DOHH2 (cell line): Measurements from ENCODE around the gene CNTD1.

Source experiments
- H3F3A ChIP-seq: fragments of 200-600 bp; sonication (generic), shearing (Covaris generic); 2 replicates; pipeline ENCODE4 v1.6.0; 2016; ENCODE audit warnings: antibody characterized with exemption, mild to moderate bottlenecking; ENCODE audit not compliant: control insufficient read depth, insufficient read depth
- H3K27ac ChIP-seq: fragments of 200-600 bp; sonication (generic); 2 replicates; pipeline ENCODE4 v1.5.1; 2014; ENCODE audit warnings: low read depth, mild to moderate bottlenecking, low read length, moderate library complexity
- H3K27me3 ChIP-seq: fragments of 200-600 bp; sonication (generic); 2 replicates; pipeline ENCODE4 v1.6.1; 2014; ENCODE audit warnings: mild to moderate bottlenecking, low read length, mixed read lengths; ENCODE audit not compliant: control insufficient read depth
- H3K36me3 ChIP-seq: fragments of 200-600 bp; sonication (generic); 2 replicates; pipeline ENCODE4 v1.6.1; 2014; ENCODE audit warnings: mild to moderate bottlenecking, low read length, moderate library complexity, mixed read lengths; ENCODE audit not compliant: control insufficient read depth
- H3K4me1 ChIP-seq: fragments of 200-600 bp; sonication (generic); 2 replicates; pipeline ENCODE4 v1.6.1; 2014; ENCODE audit warnings: mild to moderate bottlenecking, low read length, mixed read lengths; ENCODE audit not compliant: control insufficient read depth
- H3K4me2 ChIP-seq: fragments of 200-600 bp; sonication (generic); 2 replicates; pipeline ENCODE4 v1.6.0; 2014; ENCODE audit warnings: mild to moderate bottlenecking, low read length, moderate library complexity
- H3K4me3 ChIP-seq: fragments of 200-600 bp; sonication (generic); 2 replicates; pipeline ENCODE4 v1.5.1; 2014; ENCODE audit warnings: mild to moderate bottlenecking, low read length, mixed read lengths
- H3K79me2 ChIP-seq: fragments of 200-600 bp; sonication (generic); 2 replicates; pipeline ENCODE4 v1.6.1; 2014; ENCODE audit warnings: mild to moderate bottlenecking, low read length, mixed read lengths; ENCODE audit not compliant: control insufficient read depth
- H3K9me2 ChIP-seq: fragments of 200-600 bp; sonication (generic); replicated peaks from 2 replicates; pipeline ENCODE4 v1.6.1; 2014; ENCODE audit warnings: mild to moderate bottlenecking, low read length, mixed read lengths; ENCODE audit not compliant: control insufficient read depth
- H3K9me3 ChIP-seq: fragments of 200-600 bp; sonication (generic); 2 replicates; pipeline ENCODE4 v1.6.1; 2014; ENCODE audit warnings: antibody characterized with exemption, low read length, mixed read lengths; ENCODE audit not compliant: control insufficient read depth, insufficient read depth
- H4K20me1 ChIP-seq: fragments of 200-600 bp; sonication (generic); 2 replicates; pipeline ENCODE4 v1.6.0; 2014; ENCODE audit warnings: low read depth, mild to moderate bottlenecking, antibody characterized with exemption, low read length, moderate library complexity; ENCODE audit not compliant: control insufficient read depth, insufficient read depth
- CTCF ChIP-seq: fragments of 200-600 bp; sonication (generic); IDR thresholded peaks from one replicate; pipeline ENCODE4 v1.5.1; 2014; ENCODE audit warnings: antibody characterized with exemption, mild to moderate bottlenecking, low read depth, low read length; ENCODE audit not compliant: poor library complexity, severe bottlenecking
- EZH2phosphoT487 ChIP-seq: fragments of 200-600 bp; sonication (generic); IDR thresholded peaks from 2 replicates; pipeline ENCODE4 v1.6.1; 2017; ENCODE audit warnings: borderline replicate concordance, mild to moderate bottlenecking, antibody characterized with exemption, low read length, moderate library complexity, mixed read lengths

The CNTD1 gene

GRCh38 chr17:42818379-42818778 is 19.7 kb downstream of the CNTD1 start:
- TF ChIP-seq CTCF (no peak), EZH2phosphoT487 (no peak)

GRCh38 chr17:42819939-42820535 is 21.4 kb downstream of the CNTD1 start:
- H3K36me3 ChIP-seq, result peaks cover 62% of the 10 kb centered on the region

More at GRCh38 chr17:42818379-42818778, 19.7 kb downstream of the CNTD1 start:
- Histone ChIP-seq H3F3A (peaks cover 3% of the 10 kb centered on the region), H3K36me3 (peaks cover 74% of the 10 kb centered on the region), H3K4me2 (no peak overlapping the region), H3K27ac (no peak overlapping the region), H3K9me3 (no peaks in the 10 kb centered on the region), H3K79me2 (peaks cover 21% of the 10 kb centered on the region), H3K4me3 (no peak overlapping the region), H4K20me1 (no peaks in the 10 kb centered on the region), H3K27me3 (no peaks in the 10 kb centered on the region), H3K9me2 (no peaks in the 10 kb centered on the region), H3K4me1 (peaks cover 9% of the 10 kb centered on the region)

GRCh38 chr17:42821176-42821575 is 22.5 kb downstream of the CNTD1 start:
- peaks cover 16% of the 10 kb centered on the region for H3K4me1 ChIP-seq
- no peak overlapping the region for H3K27ac ChIP-seq
- no peak overlapping the region for H3K4me2 ChIP-seq
- H3K27me3 ChIP-seq, result no peaks in the 10 kb centered on the region
- no peaks in the 10 kb centered on the region for H4K20me1 ChIP-seq
- H3K9me3 ChIP-seq, result no peaks in the 10 kb centered on the region
- peaks cover 50% of the 10 kb centered on the region for H3K36me3 ChIP-seq
- H3K4me3 ChIP-seq, result no peak overlapping the region
- peaks cover 28% of the 10 kb centered on the region for H3K79me2 ChIP-seq
- TF ChIP-seq CTCF (no peak), EZH2phosphoT487 (no peak)
- H3K9me2 ChIP-seq, result no peaks in the 10 kb centered on the region
- peaks cover 6% of the 10 kb centered on the region for H3F3A ChIP-seq

More at GRCh38 chr17:42819939-42820535, 21.4 kb downstream of the CNTD1 start:
- no peaks in the 10 kb centered on the region for H3K27me3 ChIP-seq
- H3K79me2 ChIP-seq, result peaks cover 28% of the 10 kb centered on the region
- H3F3A ChIP-seq, result peaks cover 3% of the 10 kb centered on the region
- no peak overlapping the region for H3K4me3 ChIP-seq
- H3K9me2 ChIP-seq, result no peaks in the 10 kb centered on the region
- H4K20me1 ChIP-seq, result no peaks in the 10 kb centered on the region
- H3K4me1 ChIP-seq, result peaks cover 16% of the 10 kb centered on the region
- H3K27ac ChIP-seq, result no peak overlapping the region
- no peaks in the 10 kb centered on the region for H3K9me3 ChIP-seq
- TF ChIP-seq CTCF, result peak; percentile 92
- no peak for TF ChIP-seq EZH2phosphoT487
- H3K4me2 ChIP-seq, result no peak overlapping the region
